Lung (tissue), 12 donors: ENCODE data around the gene GNG2. TPM values are rescaled to one million over a fixed set of nuclear protein-coding genes. Genes with fewer than 3 reads are reported as not detected.

Experiments used
- ATAC-seq: fragments of 200-7000 bp; cut with Tn5 transposase; one replicate; pipeline ENCODE4 v1.9.1; 2020; ENCODE audit warnings: moderate number of reproducible peaks; ENCODE audit not compliant: insufficient read depth, low FRiP score
- DNase-seq, 3 donors: peaks; one replicate each; pipeline ENCODE4 v3.0.0-alpha.2; 2013 to 2017
- H3K27ac ChIP-seq, 2 donors: one replicate each; pipeline ENCODE4 v1.5.1; 2013; ENCODE audit warnings: mild to moderate bottlenecking in 2 of 2, moderate library complexity in 2 of 2, control low read depth in 1 of 2, inconsistent platforms in 1 of 2, low read depth in 1 of 2, low read length in 1 of 2
- H3K27me3 ChIP-seq, 3 donors: one replicate each; pipeline ENCODE4 v1.5.1; 2013; ENCODE audit warnings: low read length in 2 of 3; ENCODE audit not compliant: control insufficient read depth in 3 of 3, insufficient read depth in 3 of 3
- H3K36me3 ChIP-seq, 4 donors: one replicate each; pipeline ENCODE4 v1.5.1; 2013; ENCODE audit warnings: low read length in 4 of 4, mild to moderate bottlenecking in 1 of 4, moderate library complexity in 1 of 4; ENCODE audit not compliant: control insufficient read depth in 4 of 4, insufficient read depth in 4 of 4
- H3K4me1 ChIP-seq, 5 donors: one replicate each; pipeline ENCODE4 v1.5.1; 2013; ENCODE audit warnings: low read length in 5 of 5, mild to moderate bottlenecking in 2 of 5, moderate library complexity in 1 of 5; ENCODE audit not compliant: control insufficient read depth in 5 of 5, insufficient read depth in 5 of 5
- H3K4me3 ChIP-seq: one replicate; pipeline ENCODE4 v1.5.1; 2013; ENCODE audit warnings: mild to moderate bottlenecking, control low read depth, moderate library complexity
- H3K9ac ChIP-seq, 2 donors: one replicate each; pipeline ENCODE4 v1.5.1; 2013; ENCODE audit warnings: low read length in 2 of 2, control low read depth in 1 of 2; ENCODE audit not compliant: insufficient read depth in 1 of 2
- H3K9me3 ChIP-seq, 4 donors: one replicate each; pipeline ENCODE4 v1.5.1; 2013; ENCODE audit warnings: low read length in 3 of 4, mild to moderate bottlenecking in 1 of 4, moderate library complexity in 1 of 4; ENCODE audit not compliant: control insufficient read depth in 4 of 4, insufficient read depth in 3 of 4
- CTCF ChIP-seq: IDR thresholded peaks from 2 replicates; pipeline ENCODE4 v1.5.1; 2012; ENCODE audit warnings: mild to moderate bottlenecking; ENCODE audit errors: control extremely low read depth, extremely low read depth
- WGBS, 2 donors: extraction: QIAGEN DNeasy Blood & Tissue Kit; methylation state at CpG; one replicate each; pipeline ENCODE4 v1.1.7; 2013; 5-methylcytosine and 5-hydroxymethylcytosine counted together
- polyA plus RNA-seq, 2 donors: library from polyadenylated mRNA; stranded (reverse); fragments of 200-250 nt; gene quantifications; one replicate each; pipeline ENCODE4 v1.2.1, GENCODE V29; 2013
- total RNA-seq, 2 donors: library from RNA; depleted of rRNA in 1 of 2; stranded (reverse); fragments of >200 nt in 1 of 2; gene quantifications; one replicate each; pipeline ENCODE4 v1.2.1, GENCODE V29; 2014 to 2021
- donor health status: control.
- donor health status: control.
- donor health status: Bipolar disorder and iron deficiency.
- donor health status: healthy.
- donor health status: DM: yes; HTN: yes; CAD: no.

Gene GNG2
- total and polyA plus RNA-seq, 4 donors: 3.7 to 42.3 (median 21.5) TPM

GRCh38 chr14:51828017-51828797 is 32.2 kb upstream of the GNG2 start:
- Histone ChIP-seq H3K4me3 (no peak overlapping the region), H3K9me3 (peaks cover 0 to 6% (median 0%) of the 10 kb centered on the region in 4 donors), H3K9ac (no peak overlapping the region), H3K4me1 (peaks cover 0 to 4% (median 0%) of the 10 kb centered on the region in 5 donors), H3K27ac (no peak overlapping the region), H3K36me3 (no peaks in the 10 kb centered on the region), H3K27me3 (no peaks in the 10 kb centered on the region)
- no peak for ATAC-seq
- no peak for DNase-seq
- WGBS, 2 donors: 30 to 53% methylated on average over 8 of the region's 8 CpGs
- TF ChIP-seq CTCF: no peak

DNA sequence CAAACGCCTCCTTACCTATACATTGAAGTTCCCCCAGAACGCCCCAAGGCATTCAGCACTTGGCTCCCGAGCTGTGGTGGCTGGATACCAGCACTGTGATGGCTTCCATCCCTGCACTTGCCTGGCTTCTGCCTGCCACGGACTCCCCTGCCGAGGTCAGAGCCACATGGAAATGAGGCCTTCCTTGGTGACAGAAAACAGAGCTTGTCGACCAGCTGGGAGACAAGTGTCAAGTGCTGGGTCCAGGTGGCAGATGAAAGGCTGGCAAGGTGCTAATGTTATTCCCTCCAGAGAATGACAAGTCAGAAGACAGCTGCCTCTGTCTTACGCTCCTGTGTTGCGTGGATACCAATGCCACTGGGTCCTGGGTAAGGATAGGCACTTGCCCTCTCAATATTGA is 26.2 kb upstream of the GNG2 start:
- Histone ChIP-seq H3K4me1 (no peaks in the 10 kb centered on the region), H3K4me3 (no peak overlapping the region), H3K9me3 (peaks cover 0 to 6% (median 0%) of the 10 kb centered on the region in 4 donors), H3K9ac (no peak overlapping the region), H3K27ac (no peak overlapping the region), H3K27me3 (no peaks in the 10 kb centered on the region), H3K36me3 (no peaks in the 10 kb centered on the region)
- TF ChIP-seq CTCF: no peak
- no peak for DNase-seq
- 80 to 84% methylated on average over 8 of the region's 8 CpGs for WGBS, 2 donors
- ATAC-seq: no peak

GRCh38 chr14:51836417-51836816 is 24.0 kb upstream of the GNG2 start:
- DNase-seq (no peak), ATAC-seq (no peak)
- H3K36me3 ChIP-seq: no peaks in the 10 kb centered on the region
- no peak for TF ChIP-seq CTCF
- H3K4me3 ChIP-seq: no peak overlapping the region
- no peaks in the 10 kb centered on the region for H3K27me3 ChIP-seq
- H3K9ac ChIP-seq: no peak overlapping the region
- H3K27ac ChIP-seq: no peak overlapping the region
- no peaks in the 10 kb centered on the region for H3K4me1 ChIP-seq
- H3K9me3 ChIP-seq: peaks cover 0 to 6% (median 0%) of the 10 kb centered on the region in 4 donors
